ENCODE measurements around the gene TFDP1. TPM values are rescaled to one million over a fixed set of nuclear protein-coding genes. Genes with fewer than 3 reads are reported as not detected.

The TFDP1 gene
- total and polyA plus RNA-seq, 4 experiments from 2014 or later, result 20.7 to 63.4 (median 39.4) TPM

DNA sequence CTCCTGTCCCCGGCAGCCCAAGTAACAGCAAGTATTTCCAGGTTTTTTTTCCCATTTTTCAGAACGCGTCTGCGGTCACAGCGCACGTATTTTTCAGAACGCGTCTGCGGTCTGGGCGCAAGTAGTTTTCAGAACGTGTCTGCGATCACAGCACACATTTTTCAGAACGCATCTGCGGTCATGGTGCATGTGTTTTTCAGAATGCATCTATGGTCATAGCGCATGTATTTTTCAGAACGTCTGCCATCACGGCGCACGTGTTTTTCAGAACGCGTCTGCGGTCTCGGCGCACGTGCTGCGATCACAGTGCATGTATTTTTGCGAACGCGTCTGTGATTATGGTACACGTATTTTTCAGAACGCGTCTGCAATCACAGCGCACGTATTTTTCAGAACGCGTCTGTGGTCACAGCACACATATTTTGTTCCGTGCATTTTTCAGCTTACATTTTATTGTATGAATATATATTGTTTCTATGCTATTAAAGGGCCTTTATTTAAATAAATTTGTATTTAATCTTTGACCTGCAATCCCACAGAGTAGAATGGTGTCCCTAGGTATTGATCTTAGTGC is 53.7 kb downstream of the TFDP1 start:
- Histone ChIP-seq H3K27me3 (ENCODE audit: insufficient read depth, low read length) (no peaks in the 10 kb centered on the region), H3K36me3 (ENCODE audit: insufficient read depth, low read length) (peaks cover 44% of the 10 kb centered on the region), H3K4me3 (ENCODE audit: low read length in 2 of 2) (no peak overlapping the region), H3K4me1 (ENCODE audit: insufficient read depth, low read length) (no peaks in the 10 kb centered on the region), H3K9me3 (ENCODE audit: control insufficient read depth in 1 of 2, low read length in 2 of 2) (no peaks in the 10 kb centered on the region), H3K27ac (ENCODE audit: low read depth, low read length) (no peak overlapping the region)
- no peak overlapping the region for H3K4me3 Mint-ChIP-seq
- POLR2A ChIA-PET (ENCODE audit: partially characterized antibody), result no interaction called here
- H3K36me3 Mint-ChIP-seq, result peaks cover 72 to 75% of the 10 kb centered on the region in 2 donors
- no peaks in the 10 kb centered on the region for H3K27me3 Mint-ChIP-seq
- intact Hi-C loops (cut with micrococcal nuclease), result loop anchor here (5.0 kb wide), 1 partner anchor 279 kb away; no protein-coding TSS in a partner anchor
- peaks cover 0 to 15% (median 0%) of the 10 kb centered on the region in 8 donors for H3K9me3 Mint-ChIP-seq
- CTCF ChIA-PET (ENCODE audit: partially characterized antibody), result no interaction called here
- H3K27ac Mint-ChIP-seq, result no peak overlapping the region
- DNase-seq, result no peak
- H3K4me1 Mint-ChIP-seq, result peaks cover 0 to 5% (median under 1%) of the 10 kb centered on the region in 4 donors

DNA sequence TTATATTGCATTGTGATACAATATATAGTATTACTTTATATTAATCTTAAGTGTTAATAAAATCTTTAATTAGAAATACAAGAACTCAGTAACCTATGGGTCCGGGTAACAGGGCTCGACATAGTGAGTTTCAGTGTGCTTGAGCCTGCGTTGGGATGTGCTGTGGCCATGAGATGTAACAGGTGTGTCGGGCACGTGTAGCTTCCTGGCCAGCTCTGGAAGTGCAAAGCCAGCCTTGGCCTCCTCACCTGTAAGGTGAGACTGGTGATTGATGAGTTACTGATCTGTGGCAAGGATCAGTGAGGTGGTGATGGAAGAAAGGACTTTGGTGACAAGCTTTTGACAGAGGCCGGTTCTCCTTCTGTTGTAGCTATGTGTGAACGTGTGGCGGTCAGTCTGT is 54.3 kb downstream of the TFDP1 start:
- DNase-seq, result no peak
- no peak overlapping the region for H3K4me3 ChIP-seq (ENCODE audit: low read length in 2 of 2)
- no peaks in the 10 kb centered on the region for H3K9me3 ChIP-seq (ENCODE audit: control insufficient read depth in 1 of 2, low read length in 2 of 2)
- H3K4me1 ChIP-seq (ENCODE audit: insufficient read depth, low read length), result no peaks in the 10 kb centered on the region
- peaks cover 0 to 15% (median 0%) of the 10 kb centered on the region in 8 donors for H3K9me3 Mint-ChIP-seq
- H3K27me3 Mint-ChIP-seq, result no peaks in the 10 kb centered on the region
- no peak overlapping the region for H3K27ac ChIP-seq (ENCODE audit: low read depth, low read length)
- ChIA-PET CTCF (ENCODE audit: partially characterized antibody) (no interaction called here), POLR2A (ENCODE audit: partially characterized antibody) (no interaction called here)
- intact Hi-C loops (cut with micrococcal nuclease), result loop anchor here (5.0 kb wide), 1 partner anchor 278 kb away; no protein-coding TSS in a partner anchor
- no peak overlapping the region for H3K4me3 Mint-ChIP-seq
- peaks cover 44% of the 10 kb centered on the region for H3K36me3 ChIP-seq (ENCODE audit: insufficient read depth, low read length)
- peaks cover 0 to 5% (median under 1%) of the 10 kb centered on the region in 4 donors for H3K4me1 Mint-ChIP-seq
- H3K27ac Mint-ChIP-seq, result peak overlapping the region in 1 of 7 donors; percentile 70
- H3K36me3 Mint-ChIP-seq, result peaks cover 69 to 71% of the 10 kb centered on the region in 2 donors
- H3K27me3 ChIP-seq (ENCODE audit: insufficient read depth, low read length), result no peaks in the 10 kb centered on the region

DNA sequence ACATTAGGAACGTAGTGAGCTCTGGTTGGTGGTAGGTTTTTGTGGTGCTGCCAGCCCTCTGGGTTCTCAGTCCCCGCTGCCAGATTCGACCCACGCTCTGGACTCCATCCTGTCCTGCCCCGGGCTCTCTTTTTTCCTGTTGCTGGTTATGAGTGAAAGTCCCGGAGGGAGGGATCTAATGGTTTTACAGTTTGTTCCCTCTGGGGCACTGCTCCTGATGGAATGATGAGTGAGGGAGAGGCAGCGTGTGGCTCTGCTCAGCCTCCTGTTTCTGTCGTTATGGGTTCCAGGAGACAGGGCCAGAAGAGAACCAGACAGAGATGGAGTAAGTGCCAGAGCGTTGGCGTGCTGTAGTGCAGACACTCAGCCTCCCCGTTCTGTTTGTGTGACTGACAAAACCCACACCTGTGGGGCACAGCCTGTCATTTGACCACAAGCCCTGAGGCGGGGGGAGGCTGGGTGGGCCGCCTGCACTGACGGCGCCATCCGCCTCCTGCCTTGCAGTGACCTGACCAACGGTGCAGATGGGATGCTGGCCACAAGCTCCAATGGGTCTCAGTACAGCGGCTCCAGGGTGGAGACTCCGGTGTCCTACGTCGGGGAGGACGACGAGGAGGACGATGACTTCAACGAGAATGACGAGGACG is 55.2 kb downstream of the TFDP1 start:
- H3K9me3 Mint-ChIP-seq, result peaks cover 0 to 15% (median 0%) of the 10 kb centered on the region in 8 donors
- Histone ChIP-seq H3K9me3 (ENCODE audit: control insufficient read depth in 1 of 2, low read length in 2 of 2) (no peaks in the 10 kb centered on the region), H3K27me3 (ENCODE audit: insufficient read depth, low read length) (no peaks in the 10 kb centered on the region), H3K4me3 (ENCODE audit: low read length in 2 of 2) (no peak overlapping the region), H3K27ac (ENCODE audit: low read depth, low read length) (no peak overlapping the region), H3K4me1 (ENCODE audit: insufficient read depth, low read length) (no peaks in the 10 kb centered on the region), H3K36me3 (ENCODE audit: insufficient read depth, low read length) (peaks cover 37% of the 10 kb centered on the region)
- ChIA-PET POLR2A (ENCODE audit: partially characterized antibody) (no interaction called here), CTCF (ENCODE audit: partially characterized antibody) (no interaction called here)
- H3K4me3 Mint-ChIP-seq, result no peak overlapping the region
- H3K4me1 Mint-ChIP-seq, result peaks cover 0 to under 1% (median 0%) of the 10 kb centered on the region in 4 donors
- no peaks in the 10 kb centered on the region for H3K27me3 Mint-ChIP-seq
- intact Hi-C loops (cut with micrococcal nuclease), result loop anchor here (5.0 kb wide), 1 partner anchor 278 kb away; no protein-coding TSS in a partner anchor
- no peak overlapping the region for H3K27ac Mint-ChIP-seq
- peaks cover 59 to 61% of the 10 kb centered on the region in 2 donors for H3K36me3 Mint-ChIP-seq
- DNase-seq, result no peak

DNA sequence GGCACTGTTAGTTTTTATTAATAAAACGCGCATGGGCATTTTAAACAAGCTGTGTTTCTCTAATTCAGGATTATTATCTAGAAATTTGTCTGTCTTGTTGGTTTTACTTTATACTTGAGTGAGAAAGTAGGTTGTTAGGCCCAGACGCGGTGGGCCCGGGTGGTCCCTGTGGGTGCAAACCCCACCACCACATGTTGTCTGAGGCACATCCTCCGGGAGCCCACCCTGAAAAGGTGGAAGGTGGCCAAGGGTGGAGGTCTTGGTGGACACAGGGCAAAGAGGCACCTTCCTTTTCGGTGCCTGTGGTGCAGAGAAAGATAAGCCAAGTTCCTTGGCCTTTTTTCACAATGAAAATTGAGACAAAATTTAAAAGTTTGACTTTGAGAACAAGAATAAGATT is 56.9 kb downstream of the TFDP1 start:
- no peak overlapping the region for H3K4me3 ChIP-seq (ENCODE audit: low read length in 2 of 2)
- peaks cover 0 to 15% (median 0%) of the 10 kb centered on the region in 8 donors for H3K9me3 Mint-ChIP-seq
- no peaks in the 10 kb centered on the region for H3K27me3 Mint-ChIP-seq
- peaks cover 1 to 3% (median 2%) of the 10 kb centered on the region in 4 donors for H3K4me1 Mint-ChIP-seq
- H3K4me1 ChIP-seq (ENCODE audit: insufficient read depth, low read length), result peaks cover 3% of the 10 kb centered on the region
- H3K27ac ChIP-seq (ENCODE audit: low read depth, low read length), result no peak overlapping the region
- intact Hi-C loops (cut with micrococcal nuclease), result no loop called here
- POLR2A ChIA-PET (ENCODE audit: partially characterized antibody), result no interaction called here
- no peak for DNase-seq
- no peaks in the 10 kb centered on the region for H3K27me3 ChIP-seq (ENCODE audit: insufficient read depth, low read length)
- peaks cover 47 to 51% of the 10 kb centered on the region in 2 donors for H3K36me3 Mint-ChIP-seq
- H3K9me3 ChIP-seq (ENCODE audit: control insufficient read depth in 1 of 2, low read length in 2 of 2), result no peaks in the 10 kb centered on the region
- peaks cover 22% of the 10 kb centered on the region for H3K36me3 ChIP-seq (ENCODE audit: insufficient read depth, low read length)
- no peak overlapping the region for H3K4me3 Mint-ChIP-seq
- no peak overlapping the region for H3K27ac Mint-ChIP-seq
- CTCF ChIA-PET (ENCODE audit: partially characterized antibody), result no interaction called here

DNA sequence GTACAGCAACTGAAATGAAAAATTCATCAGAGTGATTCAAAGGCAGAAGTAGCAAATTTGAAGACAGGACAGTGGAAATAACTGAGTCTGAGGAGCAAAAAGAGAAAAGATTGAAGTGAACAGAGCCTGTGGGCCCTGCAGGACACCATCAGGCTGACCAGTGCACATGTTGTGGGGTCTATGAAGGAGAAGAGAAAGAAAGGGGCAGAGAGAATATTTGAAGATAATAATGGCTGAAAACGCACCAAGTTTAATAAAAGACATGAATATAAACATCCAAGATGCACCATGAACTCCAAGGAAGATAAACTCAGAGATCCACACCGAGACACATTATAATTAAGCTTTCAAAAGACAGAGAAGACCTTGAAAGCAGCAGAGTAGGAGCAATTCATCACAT is 58.0 kb downstream of the TFDP1 start:
- no peaks in the 10 kb centered on the region for H3K27me3 Mint-ChIP-seq
- intact Hi-C loops (cut with micrococcal nuclease), result no loop called here
- Histone ChIP-seq H3K9me3 (ENCODE audit: control insufficient read depth in 1 of 2, low read length in 2 of 2) (no peaks in the 10 kb centered on the region), H3K4me3 (ENCODE audit: low read length in 2 of 2) (no peak overlapping the region), H3K27ac (ENCODE audit: low read depth, low read length) (no peak overlapping the region), H3K36me3 (ENCODE audit: insufficient read depth, low read length) (peaks cover 11% of the 10 kb centered on the region), H3K4me1 (ENCODE audit: insufficient read depth, low read length) (peaks cover 9% of the 10 kb centered on the region), H3K27me3 (ENCODE audit: insufficient read depth, low read length) (no peaks in the 10 kb centered on the region)
- ChIA-PET POLR2A (ENCODE audit: partially characterized antibody) (no interaction called here), CTCF (ENCODE audit: partially characterized antibody) (no interaction called here)
- H3K4me3 Mint-ChIP-seq, result no peak overlapping the region
- peaks cover 37 to 41% of the 10 kb centered on the region in 2 donors for H3K36me3 Mint-ChIP-seq
- peaks cover 4 to 14% (median 7%) of the 10 kb centered on the region in 4 donors for H3K4me1 Mint-ChIP-seq
- H3K27ac Mint-ChIP-seq, result peak overlapping the region in 2 of 7 donors; percentile 7 to 68
- no peak for DNase-seq
- H3K9me3 Mint-ChIP-seq, result peaks cover 0 to 15% (median 0%) of the 10 kb centered on the region in 8 donors

DNA sequence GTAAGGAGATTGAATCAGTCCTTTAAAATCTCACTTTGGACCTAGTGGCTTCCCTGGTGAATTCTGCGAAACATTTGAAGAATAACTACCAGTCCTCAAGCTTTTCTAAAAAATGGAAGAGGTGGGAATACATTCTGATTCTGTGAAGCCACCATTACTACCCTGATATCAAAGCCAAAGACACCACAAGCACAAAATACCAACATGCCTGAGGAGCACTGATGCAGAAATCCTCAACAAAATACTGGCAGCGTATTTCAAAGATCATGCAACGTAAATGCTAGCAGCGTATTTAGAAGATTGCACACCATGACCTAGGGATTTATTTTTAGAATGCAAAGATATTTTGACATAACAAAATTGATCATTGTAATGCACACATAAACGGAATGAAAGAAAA is 59.0 kb downstream of the TFDP1 start:
- POLR2A ChIA-PET (ENCODE audit: partially characterized antibody), result no interaction called here
- no peak overlapping the region for H3K27ac ChIP-seq (ENCODE audit: low read depth, low read length)
- peaks cover 9% of the 10 kb centered on the region for H3K4me1 ChIP-seq (ENCODE audit: insufficient read depth, low read length)
- CTCF ChIA-PET (ENCODE audit: partially characterized antibody), result no interaction called here
- no peak overlapping the region for H3K4me3 ChIP-seq (ENCODE audit: low read length in 2 of 2)
- Mint-ChIP-seq H3K4me1 (peaks cover 4 to 18% (median 7%) of the 10 kb centered on the region in 4 donors), H3K4me3 (no peak overlapping the region), H3K27me3 (no peaks in the 10 kb centered on the region), H3K9me3 (peaks cover 0 to 15% (median 0%) of the 10 kb centered on the region in 8 donors), H3K36me3 (peaks cover 28 to 33% of the 10 kb centered on the region in 2 donors), H3K27ac (no peak overlapping the region)
- DNase-seq, result no peak
- peaks cover 4% of the 10 kb centered on the region for H3K36me3 ChIP-seq (ENCODE audit: insufficient read depth, low read length)
- no peaks in the 10 kb centered on the region for H3K9me3 ChIP-seq (ENCODE audit: control insufficient read depth in 1 of 2, low read length in 2 of 2)
- intact Hi-C loops (cut with micrococcal nuclease), result no loop called here
- no peaks in the 10 kb centered on the region for H3K27me3 ChIP-seq (ENCODE audit: insufficient read depth, low read length)

DNA sequence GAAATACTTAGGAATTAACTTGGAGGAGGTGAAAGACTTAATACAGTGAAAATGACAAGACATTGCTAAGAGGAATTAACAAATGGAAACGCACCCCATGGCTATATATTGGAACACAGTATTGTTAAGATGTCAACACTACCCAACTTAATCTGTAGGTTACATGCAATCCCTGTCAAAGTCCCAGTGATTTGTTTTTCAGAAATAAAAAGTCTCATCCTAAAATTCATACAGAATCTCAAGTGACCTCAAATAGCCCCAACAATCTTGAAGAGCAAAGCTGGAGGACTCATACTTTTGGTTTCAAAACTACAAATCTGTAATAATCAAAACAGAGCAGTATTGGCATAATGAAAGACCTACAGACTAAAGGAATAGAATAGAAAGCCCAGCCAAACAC is 60.2 kb downstream of the TFDP1 start:
- Histone ChIP-seq H3K36me3 (ENCODE audit: insufficient read depth, low read length) (no peaks in the 10 kb centered on the region), H3K4me1 (ENCODE audit: insufficient read depth, low read length) (peaks cover 9% of the 10 kb centered on the region), H3K4me3 (ENCODE audit: low read length in 2 of 2) (no peak overlapping the region), H3K27ac (ENCODE audit: low read depth, low read length) (no peak overlapping the region), H3K27me3 (ENCODE audit: insufficient read depth, low read length) (no peaks in the 10 kb centered on the region), H3K9me3 (ENCODE audit: control insufficient read depth in 1 of 2, low read length in 2 of 2) (no peaks in the 10 kb centered on the region)
- no peak overlapping the region for H3K27ac Mint-ChIP-seq
- no peaks in the 10 kb centered on the region for H3K27me3 Mint-ChIP-seq
- no peak overlapping the region for H3K4me3 Mint-ChIP-seq
- DNase-seq, result no peak
- peaks cover 19 to 24% of the 10 kb centered on the region in 2 donors for H3K36me3 Mint-ChIP-seq
- H3K4me1 Mint-ChIP-seq, result peaks cover 4 to 18% (median 7%) of the 10 kb centered on the region in 4 donors
- intact Hi-C loops (cut with micrococcal nuclease), result no loop called here
- POLR2A ChIA-PET (ENCODE audit: partially characterized antibody), result no interaction called here
- CTCF ChIA-PET (ENCODE audit: partially characterized antibody), result no interaction called here
- peaks cover 0 to 12% (median 0%) of the 10 kb centered on the region in 8 donors for H3K9me3 Mint-ChIP-seq
